ENCODE data around the gene DGKZ.

DGKZ gene

DNA sequence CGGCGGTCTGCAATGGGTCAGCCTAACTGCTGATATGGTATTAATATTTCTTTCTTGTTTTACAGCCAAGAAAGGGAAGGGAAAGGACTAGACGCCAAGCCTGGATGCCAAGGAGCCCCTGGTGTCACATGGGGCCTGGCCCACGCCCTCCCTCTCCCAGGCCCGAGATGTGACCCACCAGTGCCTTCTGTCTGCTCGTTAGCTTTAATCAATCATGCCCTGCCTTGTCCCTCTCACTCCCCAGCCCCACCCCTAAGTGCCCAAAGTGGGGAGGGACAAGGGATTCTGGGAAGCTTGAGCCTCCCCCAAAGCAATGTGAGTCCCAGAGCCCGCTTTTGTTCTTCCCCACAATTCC, 36.1 kb downstream of the DGKZ start:
- no peak for DNase-seq

DNA sequence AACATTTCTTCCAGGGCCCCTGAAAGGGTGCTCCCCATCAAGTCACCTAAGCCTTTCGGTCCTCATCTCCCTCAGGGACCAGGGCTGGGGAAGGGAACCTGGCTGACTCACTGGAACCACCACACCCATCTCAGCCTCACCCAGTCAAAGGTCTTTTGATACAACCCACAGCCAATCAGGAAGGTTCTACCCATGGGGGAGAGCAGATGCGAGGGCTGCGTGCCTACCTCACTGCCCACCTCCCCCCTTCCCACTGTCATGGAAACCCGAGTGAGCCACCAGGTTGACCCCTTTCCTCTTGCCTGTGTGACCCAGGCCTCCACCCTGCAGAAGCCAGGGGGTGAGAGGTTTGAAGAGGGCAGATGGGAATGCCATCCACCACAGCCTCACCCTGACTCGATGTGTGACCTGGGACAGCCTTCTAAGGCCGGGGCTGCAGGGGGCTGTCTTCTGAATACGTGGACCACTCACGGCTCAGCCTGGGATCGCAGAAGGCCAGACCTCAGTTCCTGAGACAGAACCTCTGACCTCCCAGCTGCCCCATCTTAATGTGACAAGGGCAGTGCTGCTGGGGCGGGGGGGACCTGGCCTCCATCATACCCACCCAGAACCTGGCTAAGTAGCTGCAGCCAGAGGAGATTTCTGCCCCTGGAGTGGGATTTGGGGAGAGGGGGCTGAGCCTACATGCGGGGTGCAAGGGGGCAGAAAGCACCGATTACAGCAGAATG, 36.9 kb downstream of the DGKZ start:
- no peak for DNase-seq

DNA sequence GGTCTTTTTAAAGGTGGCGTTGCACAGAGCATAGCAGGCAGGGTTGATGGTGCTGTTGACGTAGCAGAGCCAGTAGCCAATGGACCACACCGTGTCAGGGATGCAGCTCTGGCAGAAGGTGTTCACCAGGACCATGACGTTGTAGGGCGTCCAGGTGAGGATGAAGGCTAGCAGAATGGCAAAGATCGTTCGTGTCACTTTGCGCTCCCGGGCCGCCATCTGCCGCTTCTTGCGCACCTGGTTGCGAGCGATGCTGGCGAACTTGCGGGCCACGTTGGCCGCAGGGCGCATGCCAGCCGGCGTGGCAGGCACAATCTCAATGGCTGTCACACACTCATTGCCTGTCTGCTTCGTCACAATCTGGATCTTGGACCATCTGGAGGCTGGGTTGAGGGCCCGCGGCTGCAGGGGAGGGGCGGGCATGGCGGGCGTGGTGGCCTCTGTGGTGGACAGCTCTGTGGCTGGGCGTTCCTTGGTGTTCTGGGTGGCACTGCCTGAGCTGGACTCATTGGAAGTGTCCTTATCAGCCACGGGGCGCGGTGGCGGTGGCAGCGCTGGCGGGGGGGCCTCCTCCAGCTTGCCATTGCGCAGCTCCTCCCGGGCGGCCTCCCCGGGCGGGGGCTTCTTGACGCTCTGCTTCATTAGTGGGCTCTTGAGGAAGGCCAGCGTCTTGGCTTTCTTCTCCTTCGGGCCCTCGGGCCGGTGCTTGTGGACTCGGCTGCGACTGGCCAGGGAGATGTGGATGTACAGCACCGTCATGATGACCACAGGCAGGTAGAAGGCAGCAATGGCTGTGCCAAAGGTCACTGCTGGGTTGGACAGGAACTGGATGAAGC, 38.1 kb downstream of the DGKZ start:
- no peak for DNase-seq

DNA sequence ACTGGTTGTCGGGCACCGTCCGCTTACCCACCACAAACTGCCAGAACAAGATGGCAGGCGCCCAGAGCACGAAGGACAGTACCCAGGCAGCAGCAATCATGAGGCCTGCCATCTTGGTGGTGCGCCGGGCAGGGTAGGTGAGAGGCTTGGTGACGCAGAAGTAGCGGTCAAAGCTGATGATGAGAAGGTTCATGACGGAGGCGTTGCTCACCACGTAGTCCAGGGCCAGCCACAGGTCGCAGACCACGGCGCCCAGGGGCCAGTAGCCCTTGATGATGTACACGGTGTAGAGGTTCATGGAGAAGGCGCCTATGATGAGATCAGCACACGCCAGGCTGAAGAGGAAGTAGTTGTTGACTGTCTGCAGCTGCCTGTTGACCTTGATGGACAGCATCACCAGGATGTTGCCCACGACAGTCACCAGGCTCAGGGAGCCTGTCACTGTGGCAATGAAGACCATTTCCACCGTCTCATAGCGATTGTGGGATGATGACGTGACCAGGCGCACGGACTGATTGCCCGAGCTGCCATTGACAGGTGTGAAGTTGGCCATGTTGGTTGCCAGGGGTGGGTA, 38.8 kb downstream of the DGKZ start:
- no peak for DNase-seq

DNA sequence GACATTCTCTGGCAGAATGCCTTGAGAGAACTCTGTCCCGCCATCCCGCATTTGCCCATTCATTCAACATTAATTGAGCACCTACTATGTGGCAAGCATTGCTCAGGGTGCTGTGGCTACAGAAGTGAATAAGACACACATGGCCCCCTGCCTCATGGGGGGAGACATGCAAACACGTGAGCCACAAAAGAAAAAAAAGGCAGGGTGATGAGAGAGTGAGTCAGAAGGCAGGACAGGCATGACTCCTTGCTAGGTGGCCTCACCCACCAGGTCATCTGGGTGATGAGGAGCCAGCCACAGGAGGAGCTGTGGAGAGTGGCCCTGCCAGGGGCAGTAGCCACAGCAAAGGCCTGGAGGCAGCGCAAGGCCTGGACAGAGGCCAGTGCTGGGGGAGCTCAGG, 39.4 kb downstream of the DGKZ start:
- no peak for DNase-seq

DNA sequence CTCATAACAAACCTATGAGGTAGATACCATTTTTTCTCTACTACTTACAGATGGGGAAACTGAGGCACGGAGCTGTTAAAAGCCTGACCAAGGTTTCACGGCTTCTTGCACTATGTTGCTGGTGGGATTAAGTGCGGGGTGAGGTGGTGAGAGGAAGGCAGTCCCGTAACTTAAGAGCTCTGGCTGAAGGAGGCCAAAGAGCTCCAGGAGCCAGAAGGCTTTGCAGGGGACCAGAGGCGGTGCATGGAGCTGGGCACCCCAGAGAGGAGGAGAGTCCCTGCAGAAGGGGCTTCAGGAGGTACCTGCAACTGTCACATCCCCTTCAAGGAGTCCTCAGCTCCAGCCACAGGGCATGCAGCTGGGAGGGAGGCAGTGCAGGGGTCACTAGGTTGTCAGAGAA, 40.2 kb downstream of the DGKZ start:
- no peak for DNase-seq

DNA sequence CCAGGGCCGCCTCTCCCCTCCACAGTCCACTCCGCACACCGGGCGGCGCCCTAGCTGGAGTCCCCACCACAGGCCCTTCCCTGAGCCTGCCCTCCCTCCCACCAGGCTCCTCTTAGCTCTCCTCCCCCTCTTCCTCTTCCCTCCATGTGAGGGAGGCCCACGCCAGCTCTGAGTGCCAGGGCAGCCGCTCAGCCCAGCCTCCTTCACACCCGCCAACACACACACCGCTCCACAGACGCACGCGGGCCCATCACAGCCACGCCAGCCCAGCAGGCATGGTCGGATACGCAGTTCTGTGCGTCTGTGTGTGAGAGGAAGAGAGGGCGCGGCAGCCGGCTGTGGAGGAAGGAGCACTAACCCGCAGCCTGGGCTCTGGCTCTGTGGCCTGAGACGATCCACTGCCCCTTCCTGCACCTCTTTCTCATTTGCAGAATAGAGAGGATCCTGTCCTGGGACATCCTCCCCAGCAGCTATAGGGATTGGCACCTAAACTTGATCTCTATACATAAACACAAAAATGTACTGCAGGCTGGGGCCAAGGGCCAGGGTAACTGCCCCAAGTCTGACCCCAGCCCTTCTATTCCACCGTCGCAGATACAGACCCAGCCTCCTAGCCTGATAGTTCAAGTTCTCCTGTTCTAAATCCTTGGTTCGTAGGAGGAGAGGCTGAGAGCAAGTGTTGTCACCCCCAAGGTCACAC, 40.8 kb downstream of the DGKZ start:
- no peak for DNase-seq

DNA sequence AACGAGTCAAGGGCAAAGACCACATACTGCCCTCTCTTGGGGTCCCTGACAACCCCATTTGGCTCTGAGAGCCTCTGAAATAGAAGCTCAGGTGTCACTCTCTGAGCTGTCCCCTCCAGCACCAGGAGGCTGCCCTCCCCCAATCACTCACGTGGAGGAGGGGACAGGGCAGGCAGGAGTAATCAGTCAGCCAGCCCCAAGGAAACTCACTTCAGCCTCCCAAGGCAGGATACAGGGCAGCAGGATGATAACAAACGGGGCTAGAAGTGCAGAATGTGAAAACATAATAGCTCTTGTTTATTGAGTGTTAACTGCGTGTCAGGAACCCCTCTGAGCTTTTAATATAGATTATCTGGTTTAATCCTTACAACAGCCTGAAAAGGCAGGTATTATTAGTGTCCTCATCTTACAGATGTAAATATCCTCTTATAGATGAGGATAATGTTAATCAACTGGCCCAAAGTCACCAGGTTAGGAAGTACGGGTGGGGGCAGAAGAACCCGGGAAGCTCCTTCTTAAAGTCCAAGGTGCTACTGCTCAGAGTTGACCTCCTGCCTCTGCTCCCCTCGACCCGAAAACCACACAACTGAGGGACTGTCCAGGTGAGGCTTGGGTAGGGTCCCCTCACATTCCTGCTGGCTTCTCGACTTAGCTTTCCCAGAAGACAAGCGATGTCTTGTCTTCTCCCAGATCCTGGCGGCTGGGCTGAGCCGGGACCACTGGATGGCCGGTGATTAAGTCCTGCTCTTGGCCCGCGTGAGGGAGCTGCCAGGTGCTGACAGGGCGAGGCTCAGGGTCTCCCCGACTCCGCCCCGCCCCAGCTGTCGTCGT, 41.6 kb downstream of the DGKZ start:
- DNase-seq = no peak

DNA sequence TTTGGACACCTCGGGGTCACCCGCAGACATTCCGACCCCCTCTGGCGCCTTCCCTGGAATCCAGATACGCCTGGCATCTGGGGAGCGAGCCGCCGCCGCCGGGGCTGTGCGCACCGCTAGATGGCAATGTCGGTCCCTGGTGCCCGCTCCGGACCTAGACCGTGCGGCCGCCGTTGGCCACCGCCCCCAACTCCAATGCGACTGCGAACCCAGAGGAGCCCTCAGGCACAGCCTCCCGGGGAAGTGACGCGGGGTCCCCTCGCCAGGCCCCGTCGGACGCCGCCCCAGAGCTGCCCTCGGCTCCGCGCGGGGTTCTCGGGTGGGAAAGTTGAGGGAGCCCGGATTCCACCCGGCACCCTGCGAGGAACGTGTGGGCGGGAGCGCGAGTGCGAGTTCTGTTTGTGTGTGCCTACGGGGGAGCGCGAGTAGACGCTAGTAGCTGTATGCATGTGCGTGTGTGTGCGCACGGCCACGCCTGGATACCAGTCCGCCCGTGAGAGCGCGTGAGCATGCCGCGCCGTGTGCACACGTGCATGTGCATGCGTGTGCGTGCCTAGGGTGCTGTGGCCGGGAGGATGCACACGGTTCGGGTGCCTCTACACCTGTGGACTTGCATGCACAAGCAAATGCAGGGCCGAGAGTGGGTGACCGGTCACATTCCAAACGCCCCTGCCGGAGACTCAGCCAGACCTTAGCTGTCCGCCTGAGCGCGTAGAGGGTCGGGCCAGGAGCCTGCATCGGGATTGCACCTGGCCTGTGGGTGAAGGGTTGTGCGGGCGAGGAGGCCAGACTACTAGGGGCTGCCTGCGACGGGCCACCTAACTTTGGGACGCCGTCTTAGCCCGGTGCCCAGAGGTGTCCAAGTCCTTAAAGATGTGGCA, 42.4 kb downstream of the DGKZ start:
- DNase-seq = no peak

DNA sequence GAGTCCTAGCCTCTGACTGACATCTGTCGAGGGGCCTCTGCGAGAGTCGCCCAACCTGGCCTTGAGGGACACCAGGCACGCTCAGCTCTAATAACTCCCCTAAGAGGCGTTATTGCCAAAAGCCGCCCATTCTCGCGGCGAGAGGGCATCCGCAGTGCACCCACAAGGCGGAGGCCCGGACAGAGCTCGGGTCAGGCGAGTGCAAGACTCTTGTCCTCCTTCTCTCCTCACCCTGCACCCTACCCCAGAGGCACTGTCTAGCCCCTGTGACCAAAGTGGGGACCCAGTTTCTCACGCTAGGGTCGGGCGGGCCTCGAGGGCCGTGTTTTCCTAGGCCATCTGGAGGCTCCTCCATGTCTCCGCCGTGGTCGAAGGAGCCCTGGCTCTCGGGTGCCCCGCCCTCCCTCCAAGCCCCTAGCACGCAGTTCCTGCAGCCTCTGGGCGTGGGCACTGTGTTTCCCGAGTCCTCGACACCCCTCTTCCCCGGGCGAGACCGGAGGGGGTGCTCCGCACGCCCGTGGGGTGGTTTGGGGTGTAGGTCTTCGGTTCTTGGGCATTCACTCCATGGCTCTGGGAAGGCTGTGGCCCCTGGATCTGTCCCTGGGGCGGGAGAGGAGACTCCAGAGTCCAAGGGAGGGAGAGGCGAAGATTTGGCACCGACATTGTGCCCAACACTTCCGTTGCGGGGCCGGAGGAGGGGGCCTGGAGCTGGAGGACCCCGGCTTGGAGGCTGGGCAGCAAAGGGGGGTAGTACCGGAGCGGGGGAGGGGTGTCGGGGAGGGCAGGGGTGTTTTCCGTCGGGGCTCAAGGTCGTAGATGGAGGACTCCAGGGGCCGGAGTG, 43.3 kb downstream of the DGKZ start:
- DNase-seq = no peak

DNA sequence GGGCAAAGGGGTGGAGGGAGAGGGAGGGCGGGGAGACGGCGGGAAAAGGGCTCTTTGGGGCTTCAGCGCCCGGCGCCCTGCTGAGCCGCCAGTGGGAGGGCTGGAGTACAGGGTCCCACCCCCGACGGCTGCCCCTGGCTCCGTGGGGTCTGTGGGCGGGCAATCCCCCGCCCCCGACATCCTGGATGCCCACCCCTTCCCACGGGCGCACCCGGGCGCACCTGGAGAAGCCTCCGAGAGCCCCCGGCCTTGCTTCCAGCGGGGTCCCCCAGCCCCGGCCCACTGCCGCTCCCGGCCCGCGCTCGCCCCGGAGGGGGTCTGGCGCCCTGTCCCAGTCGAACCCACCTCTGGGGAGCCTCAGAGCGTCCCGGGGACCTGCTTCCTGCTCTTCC, 43.9 kb downstream of the DGKZ start:
- DNase-seq = no peak

DNA sequence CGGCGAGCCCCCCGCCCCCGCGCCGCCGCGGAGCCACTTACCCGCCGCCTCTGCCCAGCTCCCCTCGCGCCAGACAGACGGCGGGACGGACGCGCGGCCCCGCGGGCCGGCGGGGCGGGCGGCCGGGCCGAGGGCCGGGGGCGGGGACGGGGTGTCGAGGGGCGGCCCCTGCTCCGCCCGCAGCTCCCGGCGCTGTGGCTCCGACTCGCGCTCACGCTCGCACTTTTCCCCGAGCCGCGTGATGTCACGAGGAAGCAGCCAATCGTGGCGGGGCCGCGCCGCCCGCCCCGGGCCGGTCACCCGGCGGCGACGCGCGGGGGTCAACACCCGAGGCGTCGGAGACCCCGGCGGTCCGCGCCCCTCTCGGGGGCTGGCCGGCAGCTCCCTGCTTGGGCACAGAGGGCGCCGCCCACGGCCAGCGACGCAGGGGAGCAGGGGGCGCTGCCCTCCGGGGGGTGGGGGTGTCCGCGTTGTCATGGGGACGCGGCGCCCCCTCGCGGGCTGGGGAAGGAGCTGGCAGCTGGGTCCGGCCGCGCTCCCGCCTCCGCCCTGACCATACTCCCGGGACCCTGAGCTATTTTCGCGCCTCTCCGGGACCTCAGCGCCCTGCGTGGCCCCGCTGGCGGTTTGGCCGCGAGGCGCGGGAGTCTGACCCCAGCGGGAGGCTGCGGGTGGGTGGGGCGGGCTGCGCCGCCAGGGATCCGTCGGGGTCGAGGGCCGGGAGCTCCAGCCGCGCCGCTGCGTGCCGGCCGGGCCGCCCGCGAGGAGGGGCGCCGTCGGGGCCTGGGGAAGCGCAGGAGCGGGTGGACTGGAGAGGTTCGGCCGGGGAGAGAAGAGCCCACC, 44.5 kb downstream of the DGKZ start, which contains the start of gene CHRM4:
Gene CHRM4 (minus strand): TSS at position 199 of the 843 bp plus-strand sequence. CDS start 5,219 bp downstream, outside the sequence.
- DNase-seq = no peak

DNA sequence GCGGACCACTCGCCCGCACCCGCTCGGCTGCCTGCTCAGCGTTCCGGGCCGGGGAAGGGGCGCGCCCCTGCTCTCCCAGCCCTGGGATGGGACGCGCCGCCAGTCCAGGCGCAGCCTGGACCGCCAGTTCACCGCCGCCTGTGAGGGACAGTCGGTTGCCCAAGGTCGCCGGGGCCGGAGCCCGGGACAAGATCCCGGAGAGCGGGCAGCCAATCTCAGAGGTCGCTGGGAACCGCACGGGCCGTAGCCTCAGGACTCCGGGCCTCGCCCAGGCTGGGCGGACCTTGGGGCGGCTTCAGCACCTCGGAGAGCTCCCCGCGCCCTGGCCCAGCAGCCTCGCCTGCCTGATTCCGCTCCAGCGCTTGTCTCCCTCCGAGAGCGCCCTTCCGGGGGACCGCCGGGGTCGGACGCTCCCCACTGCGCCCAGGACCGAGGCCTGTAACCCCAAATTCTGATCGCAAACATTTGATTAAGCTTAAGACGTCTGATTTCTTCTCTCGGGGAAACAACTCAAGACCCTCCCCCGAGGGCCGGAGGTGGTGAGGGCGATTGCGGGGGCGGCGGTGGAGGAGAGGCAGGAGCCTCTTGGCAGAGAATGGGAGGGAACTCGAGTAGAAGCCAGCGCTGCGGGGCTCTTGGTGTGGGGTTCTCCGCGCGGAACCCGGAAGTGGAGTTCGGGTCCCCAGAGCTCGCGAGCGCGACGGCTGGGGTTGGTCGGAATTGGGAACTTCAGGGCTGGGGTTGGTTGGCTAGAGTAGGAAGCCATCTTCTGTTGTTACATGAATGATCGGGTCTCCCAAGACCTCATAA, 45.4 kb downstream of the DGKZ start:
- DNase-seq = no peak

DNA sequence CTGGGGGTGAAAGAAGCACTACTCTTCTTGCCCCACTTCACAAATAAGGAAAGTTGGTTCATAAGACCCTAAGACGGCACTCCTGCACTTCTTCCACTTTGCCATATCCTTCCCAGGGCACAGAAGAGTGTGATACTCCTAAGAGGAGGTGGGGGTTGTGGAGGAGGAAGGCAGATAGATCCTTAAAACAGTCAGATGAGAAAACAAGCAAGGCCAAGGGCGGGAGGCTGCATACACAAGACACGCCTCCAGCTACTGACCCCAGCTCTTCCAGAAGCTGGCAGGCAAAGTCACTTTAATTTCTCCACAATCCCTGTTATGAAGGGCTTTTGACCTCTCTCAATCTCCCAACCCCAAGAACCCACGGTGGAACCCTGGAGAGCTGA, 46.0 kb downstream of the DGKZ start:
- DNase-seq = no peak

DNA sequence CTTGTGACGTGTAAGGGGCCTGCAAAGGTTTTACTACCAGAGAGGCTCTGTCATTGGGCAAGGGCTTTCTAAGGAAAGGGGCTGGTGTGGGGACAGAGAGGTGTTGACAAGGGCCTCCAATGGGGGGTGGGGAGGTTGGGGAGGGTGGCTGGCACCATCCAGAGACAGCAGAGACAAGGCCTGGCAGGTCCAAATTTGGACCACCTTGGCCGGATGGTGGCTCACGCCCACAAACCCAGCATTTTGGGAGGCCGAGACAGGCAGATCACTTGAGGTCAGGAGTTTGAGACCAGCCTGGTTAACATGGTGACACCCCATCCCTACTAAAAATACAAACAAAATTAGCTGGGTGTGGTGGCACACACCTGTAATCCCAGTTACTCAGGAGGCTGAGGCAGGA, 46.5 kb downstream of the DGKZ start:
- no peak for DNase-seq

DNA sequence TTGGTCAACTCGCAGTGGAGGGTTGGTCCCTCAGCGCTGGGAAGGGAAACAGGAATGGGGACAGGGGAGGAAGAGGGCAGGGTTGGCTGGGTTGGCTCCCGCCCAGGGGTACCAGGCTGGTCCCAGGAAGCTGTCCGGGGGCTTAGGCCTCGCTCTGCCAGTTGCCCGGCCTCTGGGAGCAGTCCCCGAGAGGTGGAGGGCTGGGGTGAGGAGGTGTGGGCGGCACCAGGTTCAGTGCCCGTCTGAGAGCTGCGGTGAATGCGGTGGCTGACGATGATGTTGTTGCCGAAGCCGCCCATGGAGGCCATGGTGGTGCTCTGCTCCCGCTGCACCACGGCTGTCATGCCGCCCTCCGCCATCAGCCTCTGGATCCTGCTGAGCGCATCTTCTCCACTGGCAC, 50.3 kb downstream of the DGKZ start:
- DNase-seq = no peak

DNA sequence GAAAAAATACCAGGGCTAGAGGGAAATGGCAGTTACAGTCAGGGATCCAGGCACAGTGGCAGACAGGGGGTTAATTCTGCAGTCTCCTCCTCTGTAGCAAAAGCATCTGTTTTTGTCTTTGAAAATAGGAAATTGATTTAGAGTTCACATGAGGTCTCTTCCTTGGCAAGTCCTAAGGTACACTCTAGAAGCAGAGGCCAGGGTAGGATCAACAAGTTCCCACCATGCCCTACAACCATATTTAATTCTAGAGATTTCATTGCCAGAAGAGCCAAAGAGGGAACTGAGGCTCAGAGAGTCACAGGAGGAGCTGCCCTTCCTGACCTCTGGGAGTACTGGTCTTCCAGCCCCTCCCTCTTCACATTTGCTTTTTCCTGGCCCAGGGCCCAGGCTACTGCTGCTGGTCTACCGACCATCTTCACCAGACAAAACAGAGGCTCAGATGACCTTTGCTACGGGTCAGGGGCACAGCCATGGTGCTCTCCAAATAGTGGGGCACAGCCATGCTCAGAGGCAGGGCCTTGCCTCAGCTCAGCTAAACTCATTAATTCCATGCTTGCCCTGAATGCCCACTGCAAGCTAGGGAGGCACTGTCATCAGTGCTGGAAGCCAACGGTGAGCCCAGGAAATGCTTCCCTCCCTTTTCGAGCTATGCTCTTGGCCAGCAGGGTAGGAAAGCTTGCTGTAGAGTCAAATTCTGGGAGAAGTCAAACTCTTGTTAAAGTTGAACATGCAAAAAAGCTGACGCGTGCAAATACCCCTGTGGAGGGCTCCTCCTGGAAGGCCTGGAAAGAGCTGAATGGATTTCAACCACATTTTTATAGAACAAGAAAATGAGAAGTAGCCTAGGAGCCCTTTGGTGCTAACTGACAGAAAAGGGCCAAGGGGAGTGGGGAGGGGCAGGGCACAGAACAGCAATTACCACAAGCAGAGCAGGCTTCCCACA, 56.0 kb downstream of the DGKZ start:
- DNase-seq = no peak

Measured in NCI-H2081 treated with DMSO at 0.1 percent for 48 hours (cell line).